Measurements from ENCODE around the gene SSTR3. TPM values are rescaled to one million over a fixed set of nuclear protein-coding genes. Genes with fewer than 3 reads are reported as not detected.

The SSTR3 gene
- total RNA-seq, 2 experiments from 2014 or later, result 0.25 to 0.30 TPM

- CTCF ChIA-PET (ENCODE audit: unreplicated experiment), result interaction anchor here (0.5 kb wide), 1 partner anchor 93 kb away, joined by 3 read pairs; no protein-coding TSS in a partner anchor
Measured at GRCh38 chr22:37167176-37167980, 44.9 kb downstream of the SSTR3 start.

GRCh38 chr22:37166675-37167066 is 45.6 kb downstream of the SSTR3 start:
- POLR2A ChIA-PET, result no interaction called here
- H3K4me3 ChIP-seq (ENCODE audit: low read depth, low read length, poor library complexity, severe bottlenecking), result no peak overlapping the region
- CTCF ChIA-PET (ENCODE audit: unreplicated experiment), result interaction anchor here (0.6 kb wide), 1 partner anchor 18 kb away, joined by 3 read pairs; no protein-coding TSS in a partner anchor
- H3K9me2 ChIP-seq (ENCODE audit: insufficient read depth, low read length), result no peaks in the 10 kb centered on the region
- no peaks in the 10 kb centered on the region for H3K79me2 ChIP-seq (ENCODE audit: insufficient read depth, low read depth, low read length)
- no peak overlapping the region for H3K27ac ChIP-seq (ENCODE audit: low read depth, low read length, poor library complexity, severe bottlenecking)
- peak; percentile 70 for DNase-seq (ENCODE audit: low spot score)
- H3K4me2 ChIP-seq (ENCODE audit: low read length), result peak overlapping the region; percentile 5; the same call in 1 of the 2 replicates
- H2AFZ ChIP-seq (ENCODE audit: low read length), result no peak overlapping the region
- TF ChIP-seq EZH2phosphoT487 (IDR thresholded peaks at IDR 0.05; ENCODE audit: borderline replicate concordance, low read depth, low read length) (no peak), CTCF (conservative IDR thresholded peaks at IDR 0.05; ENCODE audit: low read length) (peak; percentile 93; the same call in 1 of the 2 replicates)
- peaks cover 3% of the 10 kb centered on the region for H3K4me1 ChIP-seq (ENCODE audit: insufficient read depth, low read length, poor library complexity, severe bottlenecking)
- intact Hi-C loops (cut with micrococcal nuclease; ENCODE audit: unreplicated experiment), result loop anchor here (1.0 kb wide), 2 partner anchors 32 to 95 kb away; no protein-coding TSS in a partner anchor
- BruUV-seq (replicated peaks), result no TSS peak
- no peaks in the 10 kb centered on the region for H3K36me3 ChIP-seq (ENCODE audit: insufficient read depth, low read length)
- H3K9me3 ChIP-seq (ENCODE audit: low read length), result peaks cover 5% of the 10 kb centered on the region; the same call in 1 of the 2 replicates
- H4K20me1 ChIP-seq (ENCODE audit: insufficient read depth, low read length), result no peaks in the 10 kb centered on the region

More at GRCh38 chr22:37167176-37167980, 44.9 kb downstream of the SSTR3 start:
- Histone ChIP-seq H3K4me1 (ENCODE audit: insufficient read depth, low read length, poor library complexity, severe bottlenecking) (peaks cover 3% of the 10 kb centered on the region), H3K27ac (ENCODE audit: low read depth, low read length, poor library complexity, severe bottlenecking) (no peak overlapping the region), H4K20me1 (ENCODE audit: insufficient read depth, low read length) (no peaks in the 10 kb centered on the region), H3K79me2 (ENCODE audit: insufficient read depth, low read depth, low read length) (no peaks in the 10 kb centered on the region), H3K4me2 (ENCODE audit: low read length) (no peak overlapping the region), H3K36me3 (ENCODE audit: insufficient read depth, low read length) (no peaks in the 10 kb centered on the region), H3K4me3 (ENCODE audit: low read depth, low read length, poor library complexity, severe bottlenecking) (no peak overlapping the region), H2AFZ (ENCODE audit: low read length) (no peak overlapping the region), H3K9me3 (ENCODE audit: low read length) (no peaks in the 10 kb centered on the region), H3K9me2 (ENCODE audit: insufficient read depth, low read length) (no peaks in the 10 kb centered on the region)
- TF ChIP-seq EZH2phosphoT487 (IDR thresholded peaks at IDR 0.05; ENCODE audit: borderline replicate concordance, low read depth, low read length) (no peak), CTCF (conservative IDR thresholded peaks at IDR 0.05; ENCODE audit: low read length) (no peak)
- no TSS peak for BruUV-seq (replicated peaks)
- POLR2A ChIA-PET, result no interaction called here
- intact Hi-C loops (cut with micrococcal nuclease; ENCODE audit: unreplicated experiment), result no loop called here
- no peak for DNase-seq (ENCODE audit: low spot score)

All from OCI-LY7 (cell line).